ENCODE data around the gene VTN. TPM values are rescaled to one million over a fixed set of nuclear protein-coding genes. Genes with fewer than 3 reads are reported as not detected.

The VTN gene
- total and polyA plus RNA-seq, 2 experiments from 2014 or later, result 0.16 TPM; not detected in 1

GRCh38 chr17:28368306-28368831 lies 1.7 kb downstream of the VTN start:
- H3K4me3 ChIP-seq, result no peak overlapping the region
- H3K4me1 ChIP-seq (ENCODE audit: insufficient read depth), result peaks cover 9% of the 10 kb centered on the region; the same call in 1 of the 2 replicates
- peaks cover 12% of the 10 kb centered on the region for H3K27me3 ChIP-seq (ENCODE audit: insufficient read depth)
- H3K36me3 Mint-ChIP-seq (ENCODE audit: low read depth), result no peaks in the 10 kb centered on the region
- DNase-seq (ENCODE audit: low spot score) (no peak), ATAC-seq (no peak)
- TF ChIP-seq JUNB (IDR thresholded peaks at IDR 0.05; ENCODE audit: unreplicated experiment) (no peak), EZH2 (IDR thresholded peaks at IDR 0.05; ENCODE audit: low read depth, unreplicated experiment) (no peak), CTCF (conservative IDR thresholded peaks at IDR 0.05; ENCODE audit: low read depth in 2 of 2) (no peak), POLR2AphosphoS5 (IDR thresholded peaks at IDR 0.05; ENCODE audit: low read depth) (no peak), ETS1 (IDR thresholded peaks at IDR 0.05) (no peak), STAT1 (IDR thresholded peaks at IDR 0.05; ENCODE audit: unreplicated experiment) (no peak), ZNF462 (CRISPR knock-in tag; IDR thresholded peaks at IDR 0.05) (no peak), ZNF331 (CRISPR knock-in tag; IDR thresholded peaks at IDR 0.05; ENCODE audit: low read depth) (no peak), CREB1 (CRISPR knock-in tag; IDR thresholded peaks at IDR 0.05; ENCODE audit: low read depth) (no peak), NANOG (IDR thresholded peaks at IDR 0.05; ENCODE audit: borderline replicate concordance) (no peak), ZNF114 (CRISPR knock-in tag; IDR thresholded peaks at IDR 0.05) (no peak), EZH2phosphoT487 (IDR thresholded peaks at IDR 0.05; ENCODE audit: unreplicated experiment) (no peak), REST (IDR thresholded peaks at IDR 0.05; ENCODE audit: unreplicated experiment) (no peak)
- H3K4me1 Mint-ChIP-seq, result peaks cover 18% of the 10 kb centered on the region
- no peak overlapping the region for H3K4me2 ChIP-seq
- no peak overlapping the region for H3K4me3 Mint-ChIP-seq
- H4K20me1 ChIP-seq (replicated peaks; ENCODE audit: insufficient read depth), result peaks cover 7% of the 10 kb centered on the region; the same call in 1 of the 2 replicates
- H3K36me3 ChIP-seq (ENCODE audit: insufficient read depth), result no peaks in the 10 kb centered on the region
- H3K27me3 Mint-ChIP-seq (ENCODE audit: insufficient read depth, low read depth, poor library complexity), result peaks cover 26% of the 10 kb centered on the region
- no peak overlapping the region for H3K27ac Mint-ChIP-seq
- no peaks in the 10 kb centered on the region; the same call in 1 of the 2 replicates for H3F3A ChIP-seq (replicated peaks; ENCODE audit: low read depth)
- no peaks in the 10 kb centered on the region for H3K9me3 Mint-ChIP-seq
- no peaks in the 10 kb centered on the region for H3K9me2 ChIP-seq (ENCODE audit: insufficient read depth)
- H3K79me2 ChIP-seq (replicated peaks; ENCODE audit: insufficient read depth), result no peaks in the 10 kb centered on the region
- H3K27ac ChIP-seq (ENCODE audit: low read depth), result no peak overlapping the region
- no peak overlapping the region for H2AFZ ChIP-seq

All from GM23338 (cell line).